H9 (cell line): ENCODE measurements around the gene TMEM114. TPM values are rescaled to one million over a fixed set of nuclear protein-coding genes. Genes with fewer than 3 reads are reported as not detected.

ENCODE experiments used
- DNase-seq: peaks from one replicate; pipeline ENCODE4 v3.0.0-alpha.2; 2017
- H2AFZ ChIP-seq: one replicate; pipeline ENCODE4 v1.6.1; 2013; ENCODE audit warnings: mild to moderate bottlenecking, low read length, control low read depth, moderate library complexity
- H2AK5ac ChIP-seq: 2 replicates; pipeline ENCODE4 v1.6.1; 2013; ENCODE audit warnings: low read length, control low read depth, mixed read lengths; ENCODE audit not compliant: insufficient read length
- H2BK120ac ChIP-seq: one replicate; pipeline ENCODE4 v1.6.1; 2013; ENCODE audit warnings: low read depth, mild to moderate bottlenecking, low read length, control low read depth, inconsistent platforms; ENCODE audit not compliant: poor library complexity, severe bottlenecking
- H2BK12ac ChIP-seq: 2 replicates; pipeline ENCODE4 v1.6.1; 2013; ENCODE audit warnings: low read length, control low read depth, mixed read lengths, low read depth; ENCODE audit not compliant: insufficient read length
- H2BK15ac ChIP-seq: 2 replicates; pipeline ENCODE4 v1.6.1; 2013; ENCODE audit warnings: low read depth, low read length, control low read depth
- H2BK20ac ChIP-seq: one replicate; pipeline ENCODE4 v1.6.1; 2013; ENCODE audit warnings: low read depth, mild to moderate bottlenecking, low read length, control low read depth, inconsistent platforms; ENCODE audit not compliant: poor library complexity, severe bottlenecking
- H2BK5ac ChIP-seq: 2 replicates; pipeline ENCODE4 v1.6.1; 2013; ENCODE audit warnings: low read length, control low read depth, mixed read lengths; ENCODE audit not compliant: insufficient read length
- H3K14ac ChIP-seq: 2 replicates; pipeline ENCODE4 v1.6.1; 2013; ENCODE audit warnings: low read length, control low read depth; ENCODE audit not compliant: insufficient read depth
- H3K18ac ChIP-seq: 2 replicates; pipeline ENCODE4 v1.6.1; 2013; ENCODE audit warnings: low read depth, mild to moderate bottlenecking, mixed read lengths, low read length, control low read depth; ENCODE audit not compliant: insufficient read length
- H3K23ac ChIP-seq: 2 replicates; pipeline ENCODE4 v1.6.1; 2013; ENCODE audit warnings: low read length, control low read depth, mixed read lengths, low read depth; ENCODE audit not compliant: insufficient read length
- H3K23me2 ChIP-seq: 2 replicates; pipeline ENCODE4 v1.6.1; 2013; ENCODE audit warnings: low read depth, mild to moderate bottlenecking, mixed read lengths, low read length, control low read depth; ENCODE audit not compliant: insufficient read length, poor library complexity, severe bottlenecking
- H3K27ac ChIP-seq: 2 replicates; pipeline ENCODE4 v1.5.1; 2013; ENCODE audit warnings: low read length, control low read depth, mixed read lengths, low read depth; ENCODE audit not compliant: insufficient read length
- H3K27me3 ChIP-seq: 2 replicates; pipeline ENCODE4 v1.6.1; 2013; ENCODE audit warnings: low read length, control low read depth, inconsistent platforms; ENCODE audit not compliant: insufficient read depth
- H3K4ac ChIP-seq: 2 replicates; pipeline ENCODE4 v1.6.1; 2013; ENCODE audit warnings: low read depth, mild to moderate bottlenecking, control low read depth, inconsistent platforms, low read length, moderate library complexity
- H3K4me1 ChIP-seq: 2 replicates; pipeline ENCODE4 v1.6.1; 2013; ENCODE audit warnings: low read length, control low read depth, inconsistent platforms; ENCODE audit not compliant: insufficient read depth
- H3K4me2 ChIP-seq: 2 replicates; pipeline ENCODE4 v1.6.1; 2013; ENCODE audit warnings: low read length, control low read depth, mixed read lengths; ENCODE audit not compliant: insufficient read length, insufficient read depth
- H3K56ac ChIP-seq: 2 replicates; pipeline ENCODE4 v1.6.1; 2013; ENCODE audit warnings: low read depth, mild to moderate bottlenecking, mixed read lengths, low read length, control low read depth; ENCODE audit not compliant: insufficient read length
- H3K79me1 ChIP-seq: 2 replicates; pipeline ENCODE4 v1.6.1; 2013; ENCODE audit warnings: low read depth, mild to moderate bottlenecking, moderate library complexity, low read length, control low read depth, inconsistent platforms; ENCODE audit not compliant: insufficient read depth, poor library complexity, severe bottlenecking
- H3K79me2 ChIP-seq: 2 replicates; pipeline ENCODE4 v1.6.1; 2013; ENCODE audit warnings: low read length, control low read depth, inconsistent platforms; ENCODE audit not compliant: insufficient read depth
- H3K9ac ChIP-seq: 2 replicates; pipeline ENCODE4 v1.6.1; 2013; ENCODE audit warnings: low read length, control low read depth, mixed read lengths; ENCODE audit not compliant: insufficient read length; ENCODE audit errors: extremely low read depth
- H3K9me3 ChIP-seq: one replicate; pipeline ENCODE4 v1.6.1; 2013; ENCODE audit warnings: low read depth, low read length, inconsistent platforms; ENCODE audit not compliant: control insufficient read depth
- H3T11ph ChIP-seq: one replicate; pipeline ENCODE4 v1.6.1; 2013; ENCODE audit warnings: mild to moderate bottlenecking, low read length, control low read depth, inconsistent platforms
- H4K20me1 ChIP-seq: one replicate; pipeline ENCODE4 v1.6.1; 2013; ENCODE audit not compliant: control insufficient read depth, insufficient read length, insufficient read depth
- H4K5ac ChIP-seq: 2 replicates; pipeline ENCODE4 v1.6.1; 2013; ENCODE audit warnings: low read depth, mild to moderate bottlenecking, mixed read lengths, low read length, control low read depth; ENCODE audit not compliant: insufficient read length
- H4K8ac ChIP-seq: replicated peaks from 2 replicates; pipeline ENCODE4 v1.6.1; 2013; ENCODE audit warnings: low read length, control low read depth, mixed read lengths, low read depth; ENCODE audit not compliant: insufficient read length
- H4K91ac ChIP-seq: 2 replicates; pipeline ENCODE4 v1.6.1; 2013; ENCODE audit warnings: low read depth, mild to moderate bottlenecking, moderate library complexity, mixed read lengths, low read length, control low read depth; ENCODE audit not compliant: insufficient read length
- H3K27ac Mint-ChIP-seq, 3 experiments: 2 replicates in 2 of 3; 3 replicates in 1 of 3; pipeline ENCODE4 v1.8.0; 2020 to 2021; ENCODE audit warnings: mixed read lengths in 3 of 3, mild to moderate bottlenecking in 1 of 3, moderate library complexity in 1 of 3
- H3K27me3 Mint-ChIP-seq: 2 replicates; pipeline ENCODE4 v1.8.0; 2021; ENCODE audit warnings: low read depth, mild to moderate bottlenecking, moderate library complexity, mixed read lengths
- H3K36me3 Mint-ChIP-seq, 3 experiments: 2 replicates in 2 of 3; 3 replicates in 1 of 3; pipeline ENCODE4 v1.8.0; 2020 to 2021; ENCODE audit warnings: low read depth in 3 of 3, mixed read lengths in 3 of 3; ENCODE audit not compliant: insufficient read depth in 1 of 3
- H3K4me1 Mint-ChIP-seq, 2 experiments: 2 replicates each; pipeline ENCODE4 v1.8.0; 2020; ENCODE audit warnings: mixed read lengths in 2 of 2
- H3K4me3 Mint-ChIP-seq, 2 experiments: 2 replicates in 1 of 2; 3 replicates in 1 of 2; pipeline ENCODE4 v1.8.0; 2020 to 2021; ENCODE audit warnings: mild to moderate bottlenecking in 2 of 2, mixed read lengths in 2 of 2, moderate library complexity in 1 of 2
- H3K9me3 Mint-ChIP-seq, 2 experiments: 2 replicates in 1 of 2; 3 replicates in 1 of 2; pipeline ENCODE4 v1.8.0; 2020; ENCODE audit warnings: mild to moderate bottlenecking in 2 of 2, mixed read lengths in 2 of 2, moderate library complexity in 1 of 2
- WGBS: extraction: QIAGEN DNeasy Blood & Tissue Kit; methylation state at CpG from one replicate; pipeline ENCODE4 v1.1.7; 2013; ENCODE audit warnings: missing lambda C conversion rate, low lambda C conversion rate, mixed read lengths; ENCODE audit not compliant: insufficient read length; ENCODE audit errors: extremely low coverage; 5-methylcytosine and 5-hydroxymethylcytosine counted together
- total RNA-seq: library from RNA; stranded (reverse); gene quantifications from 2 replicates; pipeline ENCODE4 v1.2.1, GENCODE V29; 2021
- TF ChIP-seq, protein P1 (sequence below): fragments of 200-600 bp; sonication (generic); conservative IDR thresholded peaks from 3 replicates; pipeline ENCODE4 v1.8.0; 2021; ENCODE audit warnings: antibody characterized with exemption, mild to moderate bottlenecking

The TMEM114 gene
- total RNA-seq, 1 experiment from 2014 or later: 0.33 TPM

DNA sequence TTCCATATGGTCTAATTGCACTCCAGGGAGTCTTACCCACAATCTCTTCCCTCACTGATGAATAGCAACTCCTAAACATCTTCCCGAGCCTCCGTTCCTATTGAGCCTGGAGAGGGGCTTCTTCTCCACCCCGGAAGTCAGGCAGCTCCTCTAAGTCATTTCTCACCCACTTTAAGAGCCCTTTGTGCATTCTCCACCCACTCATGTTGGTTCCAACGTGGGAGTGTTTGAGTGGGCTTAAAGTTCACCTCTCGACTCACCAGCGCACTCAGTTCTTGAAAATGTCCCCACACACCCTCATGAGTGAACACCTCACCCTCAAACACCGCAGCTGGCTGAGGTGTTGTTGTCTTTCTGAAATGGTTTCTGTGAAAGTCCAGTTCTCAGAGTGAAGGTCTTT is 67.6 kb downstream of the TMEM114 start:
- H3K27me3 Mint-ChIP-seq: peaks cover 40% of the 10 kb centered on the region
- H3K27ac ChIP-seq: no peak overlapping the region

More for the DNA sequence above, 67.6 kb downstream of the TMEM114 start:
- Histone ChIP-seq H3K14ac (no peak overlapping the region), H3K18ac (no peak overlapping the region), H3K79me1 (no peaks in the 10 kb centered on the region), H3K56ac (no peak overlapping the region), H3T11ph (no peak overlapping the region), H3K23ac (no peak overlapping the region), H2BK15ac (no peak overlapping the region), H2BK5ac (no peak overlapping the region), H4K8ac (no peak overlapping the region), H2BK20ac (no peak overlapping the region), H4K20me1 (no peaks in the 10 kb centered on the region), H2BK12ac (no peak overlapping the region), H2AFZ (no peak overlapping the region), H3K23me2 (no peaks in the 10 kb centered on the region), H3K9me3 (no peaks in the 10 kb centered on the region), H2BK120ac (no peak overlapping the region), H3K4me1 (no peaks in the 10 kb centered on the region), H3K79me2 (no peaks in the 10 kb centered on the region), H3K27me3 (no peaks in the 10 kb centered on the region), H3K4me2 (no peak overlapping the region), H3K4ac (no peak overlapping the region), H3K9ac (no peak overlapping the region), H2AK5ac (no peak overlapping the region), H4K5ac (no peak overlapping the region), H4K91ac (no peak overlapping the region)
- Mint-ChIP-seq H3K9me3 (no peaks in the 10 kb centered on the region), H3K4me1 (peaks cover 6 to 9% of the 10 kb centered on the region in 2 experiments), H3K4me3 (no peak overlapping the region), H3K27ac (no peak overlapping the region), H3K36me3 (no peaks in the 10 kb centered on the region)
- DNase-seq: no peak
- TF ChIP-seq, protein P1, sequence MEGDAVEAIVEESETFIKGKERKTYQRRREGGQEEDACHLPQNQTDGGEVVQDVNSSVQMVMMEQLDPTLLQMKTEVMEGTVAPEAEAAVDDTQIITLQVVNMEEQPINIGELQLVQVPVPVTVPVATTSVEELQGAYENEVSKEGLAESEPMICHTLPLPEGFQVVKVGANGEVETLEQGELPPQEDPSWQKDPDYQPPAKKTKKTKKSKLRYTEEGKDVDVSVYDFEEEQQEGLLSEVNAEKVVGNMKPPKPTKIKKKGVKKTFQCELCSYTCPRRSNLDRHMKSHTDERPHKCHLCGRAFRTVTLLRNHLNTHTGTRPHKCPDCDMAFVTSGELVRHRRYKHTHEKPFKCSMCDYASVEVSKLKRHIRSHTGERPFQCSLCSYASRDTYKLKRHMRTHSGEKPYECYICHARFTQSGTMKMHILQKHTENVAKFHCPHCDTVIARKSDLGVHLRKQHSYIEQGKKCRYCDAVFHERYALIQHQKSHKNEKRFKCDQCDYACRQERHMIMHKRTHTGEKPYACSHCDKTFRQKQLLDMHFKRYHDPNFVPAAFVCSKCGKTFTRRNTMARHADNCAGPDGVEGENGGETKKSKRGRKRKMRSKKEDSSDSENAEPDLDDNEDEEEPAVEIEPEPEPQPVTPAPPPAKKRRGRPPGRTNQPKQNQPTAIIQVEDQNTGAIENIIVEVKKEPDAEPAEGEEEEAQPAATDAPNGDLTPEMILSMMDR: no peak
- WGBS: no CpG with 5 or more reads among the region's 7 CpGs
